Esophagus muscularis mucosa (tissue), 4 donors: ENCODE results near the gene RAB8A. TPM values are rescaled to one million over a fixed set of nuclear protein-coding genes. Genes with fewer than 3 reads are reported as not detected.

ENCODE experiments used
- DNase-seq: peaks from one replicate; pipeline ENCODE4 v3.0.0-alpha.2; 2017; ENCODE audit errors: extremely low spot score
- H3K27ac ChIP-seq, 4 donors: fragments of 200-600 bp; sonication (generic); replicated peaks in 1 of 4; 1 replicate in 3 of 4; 2 replicates in 1 of 4; pipeline ENCODE4 v1.5.1; 2016 to 2019; ENCODE audit warnings: mild to moderate bottlenecking in 1 of 4
- H3K27me3 ChIP-seq, 4 donors: fragments of 200-600 bp; sonication (generic); one replicate each; pipeline versions ENCODE4 v1.5.1 to v1.6.0; 2016 to 2019
- H3K36me3 ChIP-seq, 4 donors: fragments of 200-600 bp; sonication (generic); one replicate each; pipeline ENCODE4 v1.5.1; 2016 to 2019
- H3K4me1 ChIP-seq, 4 donors: fragments of 200-600 bp; sonication (generic); one replicate each; pipeline ENCODE4 v1.5.1; 2016 to 2019
- H3K4me3 ChIP-seq, 4 donors: fragments of 200-600 bp; sonication (generic); 1 replicate in 2 of 4; 2 replicates in 2 of 4; pipeline ENCODE4 v1.5.1; 2016 to 2019; ENCODE audit warnings: mild to moderate bottlenecking in 4 of 4, moderate library complexity in 1 of 4
- H3K9me3 ChIP-seq, 4 donors: fragments of 200-600 bp; sonication (generic); 1 replicate in 3 of 4; 2 replicates in 1 of 4; pipeline ENCODE4 v1.5.1; 2016 to 2019
- EP300 ChIP-seq: sonication (generic); formaldehyde crosslinking; IDR thresholded peaks from one replicate; pipeline ENCODE4 v1.6.1; 2017; ENCODE audit warnings: antibody characterized with exemption
- POLR2A ChIP-seq: fragments of 450-650 bp; IDR thresholded peaks from one replicate; pipeline ENCODE4 v1.6.1; 2017; ENCODE audit warnings: antibody characterized with exemption, moderate library complexity, mild to moderate bottlenecking, low read depth
- POLR2AphosphoS5 ChIP-seq, 2 donors: sonication (generic); formaldehyde crosslinking; IDR thresholded peaks; one replicate each; pipeline ENCODE4 v1.6.1; 2017; ENCODE audit warnings: antibody characterized with exemption in 2 of 2
- WGBS: methylation state at CpG from one replicate; pipeline ENCODE4 v1.1.5; 2018; 5-methylcytosine and 5-hydroxymethylcytosine counted together
- intact Hi-C: fragments of 100-400 bp; cut with DNase I; formaldehyde crosslinking; loops from one replicate; pipeline ENCODE4 v1.15.1; 2023
- total RNA-seq, 4 donors: library from RNA; depleted of rRNA; stranded (reverse); fragments of >200 nt; gene quantifications; one replicate each; pipeline versions ENCODE4 v1.1.0 to v1.2.1, GENCODE V29; 2016
- TF ChIP-seq, protein P1 (sequence below), 3 experiments: fragments of 200-600 bp in 2 of 3; fragments of 450-650 bp in 1 of 3; sonication (generic) in 2 of 3; IDR thresholded peaks; one replicate each; pipeline ENCODE4 v1.5.1; 2017 to 2019; ENCODE audit warnings: antibody characterized with exemption in 3 of 3, mild to moderate bottlenecking in 2 of 3, moderate library complexity in 1 of 3

Gene RAB8A
- total RNA-seq, 4 donors from 2014 or later, result 37.9 to 56.4 (median 42.9) TPM

DNA sequence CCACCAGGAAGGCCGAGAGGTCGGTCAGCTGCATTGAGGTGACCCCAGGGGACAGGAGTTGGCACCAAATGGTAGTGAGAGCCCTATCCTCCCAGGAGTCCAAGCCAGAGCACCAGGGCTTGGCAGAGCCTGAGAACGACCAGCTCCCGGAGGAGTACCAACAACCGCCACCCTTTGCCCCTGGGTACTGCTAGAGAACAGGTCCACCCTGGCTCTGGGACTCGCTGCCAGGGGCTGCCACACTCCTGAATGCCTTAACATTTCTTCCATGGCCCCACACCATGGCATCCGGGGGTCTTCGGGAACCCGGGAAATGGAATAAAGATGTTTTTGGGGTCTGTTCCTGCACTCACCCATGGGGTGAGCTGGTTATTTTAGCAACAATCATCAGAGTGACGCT, 45.9 kb downstream of the RAB8A start:
- H3K36me3 ChIP-seq, result no peaks in the 10 kb centered on the region
- no peak for DNase-seq
- WGBS, result 80% methylated on average over 1 of the region's 10 CpGs
- no peaks in the 10 kb centered on the region for H3K27me3 ChIP-seq
- H3K4me3 ChIP-seq, result no peak overlapping the region
- TF ChIP-seq, protein P1, sequence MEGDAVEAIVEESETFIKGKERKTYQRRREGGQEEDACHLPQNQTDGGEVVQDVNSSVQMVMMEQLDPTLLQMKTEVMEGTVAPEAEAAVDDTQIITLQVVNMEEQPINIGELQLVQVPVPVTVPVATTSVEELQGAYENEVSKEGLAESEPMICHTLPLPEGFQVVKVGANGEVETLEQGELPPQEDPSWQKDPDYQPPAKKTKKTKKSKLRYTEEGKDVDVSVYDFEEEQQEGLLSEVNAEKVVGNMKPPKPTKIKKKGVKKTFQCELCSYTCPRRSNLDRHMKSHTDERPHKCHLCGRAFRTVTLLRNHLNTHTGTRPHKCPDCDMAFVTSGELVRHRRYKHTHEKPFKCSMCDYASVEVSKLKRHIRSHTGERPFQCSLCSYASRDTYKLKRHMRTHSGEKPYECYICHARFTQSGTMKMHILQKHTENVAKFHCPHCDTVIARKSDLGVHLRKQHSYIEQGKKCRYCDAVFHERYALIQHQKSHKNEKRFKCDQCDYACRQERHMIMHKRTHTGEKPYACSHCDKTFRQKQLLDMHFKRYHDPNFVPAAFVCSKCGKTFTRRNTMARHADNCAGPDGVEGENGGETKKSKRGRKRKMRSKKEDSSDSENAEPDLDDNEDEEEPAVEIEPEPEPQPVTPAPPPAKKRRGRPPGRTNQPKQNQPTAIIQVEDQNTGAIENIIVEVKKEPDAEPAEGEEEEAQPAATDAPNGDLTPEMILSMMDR (IDR thresholded peaks at IDR 0.05), result no peak
- TF ChIP-seq POLR2A (no peak), EP300 (no peak), POLR2AphosphoS5 (IDR thresholded peaks at IDR 0.05) (no peak)
- no peaks in the 10 kb centered on the region for H3K4me1 ChIP-seq
- H3K9me3 ChIP-seq, result no peaks in the 10 kb centered on the region
- no peak overlapping the region for H3K27ac ChIP-seq
- intact Hi-C loops, result no loop called here

DNA sequence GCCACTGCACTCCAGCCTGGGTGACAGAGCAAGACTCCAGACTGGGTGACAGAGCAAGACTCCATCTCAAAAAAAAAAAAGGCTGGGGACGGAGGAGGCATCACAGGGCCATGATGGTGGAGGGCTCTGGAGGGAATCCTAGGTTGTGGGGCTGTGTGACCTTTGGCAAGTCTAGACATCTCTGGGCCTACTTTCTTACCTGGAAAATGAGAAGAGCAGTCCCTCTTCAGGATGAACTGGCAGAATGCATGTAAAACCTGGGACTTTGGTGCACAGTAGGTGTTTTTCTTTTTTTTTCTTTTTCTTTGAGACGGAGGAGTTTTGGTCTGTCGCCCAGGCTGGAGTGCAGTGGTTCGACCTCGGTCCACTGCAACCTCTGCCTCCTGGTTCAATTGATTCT, 48.0 kb downstream of the RAB8A start:
- H3K27me3 ChIP-seq, result no peaks in the 10 kb centered on the region
- no peaks in the 10 kb centered on the region for H3K9me3 ChIP-seq
- no peaks in the 10 kb centered on the region for H3K4me1 ChIP-seq
- intact Hi-C loops, result no loop called here
- no peaks in the 10 kb centered on the region for H3K36me3 ChIP-seq
- 88% methylated on average over 5 of the region's 5 CpGs for WGBS
- no peak for DNase-seq
- H3K27ac ChIP-seq, result no peak overlapping the region
- no peak overlapping the region for H3K4me3 ChIP-seq
- TF ChIP-seq POLR2A, result no peak
- TF ChIP-seq, protein P1 (IDR thresholded peaks at IDR 0.05), result no peak
- TF ChIP-seq EP300, result no peak
- no peak for TF ChIP-seq POLR2AphosphoS5 (IDR thresholded peaks at IDR 0.05)

GRCh38 chr19:16160445-16160942, 48.8 kb downstream of the RAB8A start:
- no peak for DNase-seq
- Histone ChIP-seq H3K27ac (no peak overlapping the region), H3K4me3 (no peak overlapping the region), H3K27me3 (no peaks in the 10 kb centered on the region), H3K36me3 (no peaks in the 10 kb centered on the region), H3K4me1 (no peaks in the 10 kb centered on the region), H3K9me3 (no peaks in the 10 kb centered on the region)
- TF ChIP-seq POLR2AphosphoS5 (IDR thresholded peaks at IDR 0.05) (no peak), EP300 (no peak), POLR2A (no peak)
- TF ChIP-seq, protein P1 (IDR thresholded peaks at IDR 0.05), result no peak
- 52% methylated on average over 5 of the region's 6 CpGs for WGBS
- intact Hi-C loops, result no loop called here

DNA sequence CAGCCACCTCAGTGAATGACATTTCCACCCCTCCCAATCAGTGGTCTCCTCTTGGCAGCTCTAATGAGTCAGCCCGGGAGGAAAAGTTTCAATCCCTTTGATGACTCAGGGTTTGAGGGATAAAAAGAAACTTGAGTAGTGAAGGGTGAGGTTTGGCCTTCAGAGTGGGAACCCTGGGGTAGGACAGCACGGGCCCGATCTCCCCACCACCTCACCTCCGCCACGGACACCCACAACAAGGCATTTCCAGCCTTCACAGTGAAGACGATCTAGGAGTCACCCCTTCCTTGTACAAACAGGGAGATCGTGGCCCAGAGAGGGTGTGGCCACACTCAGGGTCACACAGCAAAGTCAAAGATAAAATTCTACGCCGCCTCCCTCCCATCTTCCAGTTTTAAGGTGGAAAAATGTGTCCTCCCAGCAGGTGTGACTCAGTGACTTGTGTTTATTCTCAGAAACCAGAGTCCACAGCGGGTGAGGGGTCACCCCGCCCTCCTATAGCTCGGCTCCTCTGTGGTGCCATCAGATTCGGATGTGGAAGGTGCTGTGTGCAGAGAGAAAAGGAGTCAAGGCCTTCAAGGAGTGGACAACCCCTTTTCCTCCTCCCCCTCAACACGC, 49.4 kb downstream of the RAB8A start:
- Histone ChIP-seq H3K36me3 (no peaks in the 10 kb centered on the region), H3K27ac (no peak overlapping the region), H3K27me3 (no peaks in the 10 kb centered on the region), H3K4me3 (no peak overlapping the region), H3K9me3 (no peaks in the 10 kb centered on the region), H3K4me1 (no peaks in the 10 kb centered on the region)
- DNase-seq, result no peak
- WGBS, result 70% methylated on average over 14 of the region's 14 CpGs
- no peak for TF ChIP-seq POLR2A
- TF ChIP-seq, protein P1 (IDR thresholded peaks at IDR 0.05), result no peak
- TF ChIP-seq EP300, result no peak
- TF ChIP-seq POLR2AphosphoS5 (IDR thresholded peaks at IDR 0.05), result no peak
- intact Hi-C loops, result no loop called here

DNA sequence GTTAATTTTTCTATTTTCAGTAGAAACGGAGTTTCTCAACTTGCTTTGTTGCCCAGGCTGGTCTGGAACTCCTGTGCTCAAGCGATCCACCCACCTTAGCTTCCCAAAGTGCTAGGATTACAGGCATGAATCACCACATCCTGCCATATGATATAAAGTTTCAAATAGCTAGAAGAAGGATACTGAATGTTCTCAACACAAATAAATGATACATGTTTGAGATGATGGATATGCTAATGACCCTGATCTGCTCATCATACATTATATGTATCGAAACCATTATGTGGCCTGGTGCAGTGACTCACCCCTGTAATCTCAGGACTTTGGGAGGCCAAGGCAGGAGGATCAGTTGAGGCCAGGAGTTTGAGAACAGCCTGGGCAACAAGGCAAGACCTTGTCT, 50.2 kb downstream of the RAB8A start:
- Histone ChIP-seq H3K36me3 (no peaks in the 10 kb centered on the region), H3K27ac (no peak overlapping the region), H3K9me3 (no peaks in the 10 kb centered on the region), H3K4me1 (no peaks in the 10 kb centered on the region), H3K4me3 (no peak overlapping the region), H3K27me3 (no peaks in the 10 kb centered on the region)
- 67% methylated on average over 3 of the region's 3 CpGs for WGBS
- TF ChIP-seq, protein P1 (IDR thresholded peaks at IDR 0.05), result no peak
- TF ChIP-seq POLR2AphosphoS5 (IDR thresholded peaks at IDR 0.05) (no peak), POLR2A (no peak), EP300 (no peak)
- no peak for DNase-seq
- intact Hi-C loops, result no loop called here
